GM10847 (cell line): ENCODE data around the gene CASQ2.

Source experiments
- POLR2A ChIP-seq: IDR thresholded peaks from 2 replicates; pipeline ENCODE4 v1.6.1; 2011; ENCODE audit not compliant: insufficient read length; ENCODE audit errors: extremely low read depth

The CASQ2 gene

GRCh38 chr1:115791816-115792215 lies 23.3 kb upstream of the CASQ2 start:
- no peak for TF ChIP-seq POLR2A

DNA sequence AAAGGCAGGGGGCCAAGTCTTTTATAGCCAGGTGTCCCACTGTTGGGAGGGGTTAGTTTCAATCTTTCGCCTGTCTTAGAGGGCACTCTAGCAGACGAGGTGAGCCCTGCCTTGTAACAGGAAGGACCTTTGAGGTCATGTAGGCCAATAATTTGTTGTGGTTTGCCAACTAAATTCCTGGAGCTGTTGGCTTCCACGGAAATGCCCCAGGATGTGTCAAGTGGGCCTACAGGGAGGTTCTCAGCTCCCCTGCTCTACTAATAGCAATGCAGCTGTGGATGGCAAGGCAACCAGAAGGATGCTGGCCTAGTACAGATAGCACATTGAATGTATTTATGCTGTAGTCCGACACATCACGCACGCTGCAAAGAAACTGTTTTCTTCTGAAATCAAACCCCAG lies 22.3 kb upstream of the CASQ2 start:
- TF ChIP-seq POLR2A: no peak

DNA sequence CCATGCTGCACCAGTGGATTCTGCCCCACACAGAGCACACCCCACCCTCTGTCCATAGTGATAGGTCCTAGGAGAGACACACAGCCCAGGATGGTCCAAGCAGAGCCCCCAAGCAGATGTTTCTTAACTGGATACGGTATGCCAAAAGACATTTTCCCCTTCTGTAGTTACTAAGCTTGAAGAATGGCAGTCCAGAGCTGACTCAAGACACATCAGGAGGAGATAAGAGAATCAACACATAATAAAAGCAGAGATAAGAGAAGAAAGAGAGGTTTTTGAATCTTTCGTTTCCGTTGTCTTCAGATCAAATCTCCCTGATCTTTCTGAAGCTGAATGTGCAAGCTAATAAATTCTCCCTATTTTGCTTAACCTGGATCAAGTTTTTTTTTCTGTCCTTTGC lies 21.8 kb upstream of the CASQ2 start:
- TF ChIP-seq POLR2A: no peak

DNA sequence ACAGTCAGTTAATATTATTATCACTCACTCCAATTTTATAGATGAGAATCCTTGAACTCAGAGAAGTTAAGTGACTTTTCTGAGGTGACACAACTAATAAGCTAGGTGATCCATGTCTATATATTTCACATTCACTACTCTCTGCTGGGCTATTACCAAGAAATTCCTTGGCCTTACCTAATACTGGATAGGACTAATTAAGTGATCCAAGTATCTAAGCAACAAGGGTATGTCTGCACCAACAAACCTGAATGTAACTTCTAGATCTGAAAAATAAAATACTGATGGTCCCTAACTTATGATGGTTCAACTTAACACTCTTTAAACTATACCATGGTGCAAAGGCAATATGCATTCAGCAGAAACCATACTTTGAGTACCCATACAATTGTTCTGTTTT lies 14.8 kb upstream of the CASQ2 start:
- no peak for TF ChIP-seq POLR2A

GRCh38 chr1:115782571-115783281 lies 14.2 kb upstream of the CASQ2 start:
- TF ChIP-seq POLR2A: no peak

- TF ChIP-seq POLR2A: no peak
Observed at GRCh38 chr1:115781851-115782250, 13.3 kb upstream of the CASQ2 start.

- no peak for TF ChIP-seq POLR2A
Observed at GRCh38 chr1:115781343-115781742, 12.8 kb upstream of the CASQ2 start.

- no peak for TF ChIP-seq POLR2A
Observed at GRCh38 chr1:115771847-115772457, 3.4 kb upstream of the CASQ2 start.

DNA sequence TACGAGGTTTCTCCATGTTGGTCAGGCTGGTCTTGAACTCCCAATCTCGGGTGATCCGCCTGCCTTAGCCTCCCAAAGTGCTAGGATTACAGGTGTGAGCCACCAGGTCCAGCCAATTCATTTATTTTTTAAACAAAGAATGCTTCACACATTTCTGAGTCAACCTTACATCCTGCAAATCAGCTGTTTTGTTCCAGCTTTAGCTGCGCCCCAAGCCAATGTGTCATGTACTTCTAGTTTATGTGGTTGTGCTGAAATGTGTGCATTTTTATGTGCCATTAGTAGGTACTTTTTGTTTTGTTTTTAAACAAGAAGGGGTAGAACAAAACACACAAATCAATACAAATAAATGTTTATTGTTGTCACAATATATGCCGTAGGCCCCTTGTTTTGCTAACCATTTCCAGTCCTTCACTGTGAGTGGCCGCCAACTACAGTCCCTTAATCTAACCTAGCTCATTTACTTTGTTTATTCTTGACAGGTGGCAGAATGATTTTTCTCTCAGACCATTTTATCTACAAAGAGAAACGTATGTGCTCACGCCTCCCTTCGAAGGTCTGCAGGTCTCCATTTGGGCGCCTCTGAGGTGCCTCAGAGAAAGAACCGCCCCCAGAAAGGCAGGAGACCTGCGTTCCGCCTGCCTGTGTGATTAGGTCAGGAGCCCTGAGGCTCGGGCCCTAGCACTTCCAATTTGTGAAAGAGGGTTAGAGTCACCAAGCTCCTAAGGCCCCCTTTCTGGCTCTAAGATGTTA lies 2.8 kb upstream of the CASQ2 start:
- TF ChIP-seq POLR2A: no peak

- TF ChIP-seq POLR2A: no peak
Observed at GRCh38 chr1:115767403-115767802, 1.1 kb downstream of the CASQ2 start.

DNA sequence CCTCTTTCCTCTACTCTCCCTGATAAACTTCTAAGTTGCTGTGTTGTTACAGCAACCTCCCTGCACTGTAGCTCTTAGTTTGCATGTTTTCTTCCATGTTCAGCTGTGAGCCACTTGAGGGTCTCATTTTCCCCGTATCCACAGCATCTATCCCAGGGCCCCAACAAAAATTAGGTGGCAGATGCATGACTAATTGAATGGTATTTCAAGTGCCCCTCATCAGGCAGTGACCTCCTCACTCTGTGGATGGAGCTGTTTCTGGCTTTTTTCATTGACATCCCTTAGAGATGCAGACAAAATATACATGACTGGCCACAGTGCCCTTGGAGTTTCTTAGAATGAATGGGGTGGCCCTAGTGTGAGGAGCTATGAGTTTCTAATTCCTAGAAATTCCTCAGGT lies 3.4 kb downstream of the CASQ2 start:
- TF ChIP-seq POLR2A: no peak

GRCh38 chr1:115764541-115764940 lies 4.0 kb downstream of the CASQ2 start:
- no peak for TF ChIP-seq POLR2A

DNA sequence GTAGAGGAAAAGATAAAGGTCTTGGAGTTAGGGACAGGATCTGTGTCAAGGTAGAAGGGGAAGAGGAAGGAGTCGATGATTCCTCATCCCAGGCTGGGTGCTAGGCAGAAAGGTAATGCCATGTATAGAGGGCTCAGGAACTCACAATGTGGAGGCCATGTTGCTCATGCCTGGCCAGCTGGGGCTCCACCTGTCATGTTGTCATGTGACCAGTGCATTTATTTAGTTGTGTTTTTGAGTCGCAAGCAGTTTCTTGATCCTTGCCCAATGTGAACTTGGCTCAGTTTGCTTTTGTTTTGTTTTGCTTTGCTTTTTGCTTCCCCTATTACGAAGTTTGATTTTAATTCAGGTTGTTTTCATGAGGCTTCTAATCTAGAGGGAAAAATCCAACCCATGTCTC lies 5.7 kb downstream of the CASQ2 start:
- TF ChIP-seq POLR2A: no peak

- no peak for TF ChIP-seq POLR2A
Observed at GRCh38 chr1:115761601-115762302, 6.8 kb downstream of the CASQ2 start.

GRCh38 chr1:115757856-115758255 lies 10.7 kb downstream of the CASQ2 start:
- no peak for TF ChIP-seq POLR2A

DNA sequence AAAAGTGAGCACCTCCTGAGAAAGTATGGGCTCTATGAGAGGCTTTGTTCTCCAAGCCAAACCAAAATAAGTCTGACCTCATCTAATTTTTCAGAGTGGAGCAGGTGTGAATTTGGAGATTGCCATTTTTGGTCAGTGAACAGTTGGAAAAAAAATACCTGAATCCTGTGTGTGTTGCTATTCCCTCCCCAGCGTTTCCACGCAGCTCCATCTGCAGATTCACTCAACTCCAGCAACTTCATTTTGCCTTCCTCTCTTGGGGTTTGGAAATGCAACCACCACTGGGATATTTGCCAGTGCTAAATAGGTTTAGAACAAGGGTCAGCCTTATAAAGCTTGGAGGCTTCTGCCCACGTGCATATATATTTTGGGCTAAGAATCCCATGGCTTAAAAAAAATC lies 11.2 kb downstream of the CASQ2 start:
- TF ChIP-seq POLR2A: no peak
